Umbilical cord (tissue), 2 donors: ENCODE data around the gene ATXN7L1. TPM values are rescaled to one million over a fixed set of nuclear protein-coding genes. Genes with fewer than 3 reads are reported as not detected.

ENCODE experiments used
- DNase-seq: peaks from one replicate; pipeline ENCODE4 v3.0.0-alpha.2; 2015; ENCODE audit warnings: low spot score
- total RNA-seq: library from RNA; depleted of rRNA; stranded (reverse); fragments of >200 nt; gene quantifications from one replicate; pipeline ENCODE4 v1.2.3, GENCODE V29; 2014; ENCODE audit warnings: low replicate concordance; ENCODE audit not compliant: insufficient read depth

The ATXN7L1 gene
- total RNA-seq, 1 donor from 2014 or later: 4.8 TPM

DNA sequence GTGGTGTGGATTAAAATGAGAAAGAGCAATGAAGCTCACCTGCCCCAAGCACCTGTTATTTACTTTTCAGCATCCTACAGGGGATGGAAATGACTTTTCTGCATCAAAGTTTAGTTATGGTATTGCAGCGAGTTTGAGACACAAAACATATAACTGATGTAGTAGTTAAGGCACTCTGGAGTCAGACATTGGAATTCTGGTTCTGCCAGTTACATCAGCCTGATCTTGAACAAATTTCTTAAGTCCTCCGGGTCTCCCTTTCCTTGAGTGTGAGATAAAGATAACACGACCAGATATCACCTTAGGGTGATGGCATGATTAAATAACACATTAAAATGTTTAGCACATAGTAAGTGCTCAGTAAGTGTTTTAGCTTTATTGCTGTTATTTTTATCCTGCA, 97.4 kb downstream of the ATXN7L1 start:
- DNase-seq: no peak

DNA sequence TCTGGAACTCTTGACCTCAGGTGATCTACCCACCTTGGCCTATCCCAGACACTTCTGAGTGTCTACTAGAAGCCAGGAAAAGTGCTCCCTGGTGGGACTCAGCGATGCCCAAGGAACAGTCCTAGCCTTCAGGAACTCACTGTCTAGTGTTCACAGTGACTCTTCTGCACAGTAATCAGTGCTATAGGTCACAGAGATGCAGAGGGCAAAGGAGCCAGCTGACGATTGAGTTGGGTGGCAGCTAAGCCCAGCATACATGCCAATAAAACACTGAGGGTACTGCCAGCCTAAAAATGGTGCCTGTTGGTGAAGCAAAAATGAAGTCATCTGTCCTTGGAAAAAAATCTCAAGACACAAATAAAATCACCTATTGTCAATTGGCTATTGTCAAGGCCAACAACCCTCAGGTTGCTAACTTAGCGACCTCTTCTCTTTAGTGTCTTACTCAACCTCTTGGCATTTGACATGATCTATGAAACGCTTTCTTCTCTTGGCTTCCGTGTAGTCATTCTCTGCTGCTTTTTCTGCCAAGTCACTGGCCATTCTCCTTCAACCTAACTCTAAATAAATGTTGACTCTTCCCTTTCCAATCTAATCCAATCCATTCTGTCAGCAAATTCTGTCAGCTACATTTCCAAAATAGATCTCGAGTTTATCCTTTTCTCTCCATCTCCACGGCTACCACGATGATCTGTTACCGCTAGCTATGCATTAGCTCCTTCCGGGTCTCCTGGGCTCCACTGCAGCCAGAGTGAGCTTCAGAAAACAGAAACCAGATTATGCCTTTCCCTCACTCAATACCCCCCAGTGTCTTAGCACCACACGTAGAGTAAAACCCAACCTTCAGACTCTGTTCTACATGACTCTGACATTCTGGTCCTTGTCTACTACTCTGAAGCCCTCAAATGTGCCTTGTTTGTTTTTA, 99.2 kb downstream of the ATXN7L1 start:
- no peak for DNase-seq

DNA sequence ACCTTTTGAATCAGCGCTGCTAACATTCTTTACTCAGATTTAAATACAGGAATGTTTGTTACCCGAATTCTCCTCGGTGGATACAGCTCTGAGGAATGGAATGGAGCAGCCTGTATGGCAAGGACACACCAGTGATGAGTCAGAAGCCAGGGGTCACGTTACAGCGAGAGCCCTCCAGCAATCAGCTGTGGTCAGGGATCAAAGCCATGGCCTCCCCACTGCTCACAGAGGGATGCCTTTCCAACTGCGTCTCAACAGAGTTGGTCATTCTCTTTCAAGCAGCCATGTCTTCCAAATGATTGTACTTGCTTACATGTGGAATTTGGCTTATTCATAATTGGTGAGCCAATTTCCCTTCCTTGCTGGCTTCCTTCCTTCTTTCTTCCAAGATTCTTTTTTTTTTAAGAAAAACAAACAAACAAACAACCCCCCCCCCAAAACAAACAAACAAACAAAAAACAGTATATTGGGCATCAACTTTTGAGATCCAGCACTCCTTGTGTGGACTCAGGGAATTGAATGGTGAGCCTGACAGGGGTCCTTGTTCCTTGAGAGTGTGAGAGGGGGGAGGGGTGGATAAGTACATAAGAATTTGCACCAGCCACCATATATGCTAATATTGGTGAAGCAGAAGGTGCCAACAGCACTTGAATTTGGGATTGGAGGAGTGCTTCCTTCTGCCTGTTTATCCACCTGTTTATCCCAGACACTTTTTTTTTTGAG, 100.2 kb downstream of the ATXN7L1 start:
- DNase-seq: peak; percentile 42

DNA sequence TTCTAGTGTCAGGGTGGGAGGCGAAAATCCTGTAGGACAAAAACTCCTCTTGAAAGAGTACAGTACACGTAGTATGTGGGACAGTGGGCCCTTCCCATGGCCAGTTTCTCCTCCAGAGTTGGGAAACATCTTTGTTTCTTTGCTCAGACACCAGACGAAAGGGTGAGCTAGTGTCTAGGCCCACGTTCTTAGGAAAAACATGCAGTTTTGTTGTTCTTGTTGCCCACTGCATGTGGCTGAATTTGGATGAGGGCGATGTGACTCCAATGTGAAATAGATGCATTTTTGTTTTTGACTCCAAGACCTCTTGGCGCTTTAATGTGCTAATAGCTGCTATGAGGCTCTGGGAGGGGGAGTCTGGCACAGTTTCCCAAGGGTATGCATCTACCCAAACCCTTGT, 100.8 kb downstream of the ATXN7L1 start:
- DNase-seq: no peak

DNA sequence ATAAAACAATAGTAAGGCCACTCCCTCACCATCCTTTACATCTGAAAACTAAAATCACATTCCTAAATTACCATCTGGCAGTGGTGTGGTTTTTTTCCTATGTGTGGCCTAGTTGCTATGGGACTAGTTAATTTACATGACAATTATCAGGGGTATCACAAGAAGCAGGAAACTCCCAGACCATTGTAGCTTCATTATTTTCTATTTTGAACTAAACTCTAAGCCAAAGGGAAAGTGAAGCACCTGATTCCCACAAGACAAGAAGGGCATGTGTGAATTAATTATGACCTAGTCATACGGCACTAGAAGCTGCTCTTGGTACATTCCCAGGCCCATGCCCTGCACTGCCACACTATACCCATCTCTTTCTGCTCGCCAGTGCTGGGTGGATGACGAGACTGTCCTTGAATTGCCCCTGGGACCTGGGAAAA, 103.4 kb downstream of the ATXN7L1 start:
- no peak for DNase-seq

DNA sequence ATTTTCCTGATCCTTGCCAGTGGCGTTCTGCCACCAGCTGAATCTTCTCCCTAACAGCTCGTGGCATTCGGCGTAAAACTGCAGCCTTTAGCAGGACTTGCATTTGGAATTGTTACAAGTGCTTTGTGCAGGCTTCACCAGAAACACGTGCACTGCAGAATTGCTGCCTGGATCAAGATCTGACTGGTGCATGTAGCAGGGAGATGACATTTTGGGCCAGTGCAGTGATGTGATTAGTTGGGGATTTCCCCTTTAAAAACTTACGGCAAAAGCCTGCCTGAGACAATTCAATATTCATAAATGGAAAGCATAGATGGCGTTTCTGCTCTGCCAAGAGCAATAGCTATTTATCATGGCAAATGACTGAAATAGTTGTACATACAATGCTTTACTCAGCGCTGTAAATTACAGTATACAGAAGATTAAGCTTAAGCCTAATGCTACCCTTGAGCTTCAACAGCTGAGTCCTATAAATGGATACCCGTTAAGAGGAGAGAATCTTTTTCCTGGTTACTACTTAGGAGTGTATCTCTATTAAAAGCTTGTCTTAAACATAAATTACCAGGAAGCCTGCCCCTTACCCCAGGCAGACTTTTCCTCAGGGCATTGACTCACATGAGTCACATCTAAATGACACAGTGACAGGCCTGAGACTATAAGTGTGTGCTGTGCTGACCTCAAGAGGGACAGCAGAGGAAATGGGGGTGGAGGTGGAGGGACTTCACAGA, 106.3 kb downstream of the ATXN7L1 start:
- DNase-seq: peak; percentile 82

DNA sequence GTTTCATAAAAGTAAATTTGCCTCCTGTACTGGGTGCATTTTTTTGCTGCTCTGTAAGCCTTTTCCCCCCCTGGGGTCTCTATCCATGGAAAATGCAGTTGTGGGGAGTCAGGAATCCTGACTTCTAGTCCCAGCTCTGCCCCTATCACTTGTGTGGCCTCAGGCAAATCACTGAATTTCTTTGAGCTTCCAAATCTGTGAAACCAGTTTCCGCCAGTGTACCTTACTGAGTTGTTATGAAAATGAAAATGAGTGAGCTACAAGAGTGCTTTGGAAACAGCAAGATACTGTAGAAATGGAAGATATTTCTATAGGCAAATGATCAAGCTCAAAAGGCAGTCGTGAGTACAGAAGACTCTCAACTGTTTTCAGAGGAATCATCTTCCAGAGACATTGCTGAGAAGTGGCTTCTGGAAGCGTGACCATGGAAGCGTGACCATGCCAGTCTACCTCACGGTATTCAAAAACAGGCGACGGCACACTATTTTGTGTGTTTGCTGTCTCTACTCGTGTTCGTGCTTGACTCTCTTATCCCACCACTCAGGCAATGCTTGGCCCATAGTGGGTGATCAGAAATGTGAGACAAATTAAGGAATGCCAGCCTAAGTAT, 107.4 kb downstream of the ATXN7L1 start:
- no peak for DNase-seq

DNA sequence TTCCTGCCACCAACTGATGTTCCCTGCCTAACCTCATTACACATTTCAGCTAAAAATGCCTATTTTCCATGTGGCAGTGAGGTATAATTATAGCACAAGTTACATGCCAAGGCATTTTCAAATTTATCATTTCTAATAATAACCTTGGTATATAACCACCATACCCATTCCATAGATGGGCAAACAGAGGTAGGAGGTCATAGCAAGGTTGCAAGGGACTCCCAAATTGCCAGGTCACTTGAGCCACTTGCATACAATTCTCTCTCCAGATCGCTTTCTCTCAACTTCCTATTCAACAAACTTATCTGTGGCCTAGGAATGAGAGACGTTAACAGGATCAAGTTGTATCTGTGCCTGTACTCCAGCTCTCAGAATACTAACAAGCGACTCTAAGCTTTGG, 108.3 kb downstream of the ATXN7L1 start:
- no peak for DNase-seq

DNA sequence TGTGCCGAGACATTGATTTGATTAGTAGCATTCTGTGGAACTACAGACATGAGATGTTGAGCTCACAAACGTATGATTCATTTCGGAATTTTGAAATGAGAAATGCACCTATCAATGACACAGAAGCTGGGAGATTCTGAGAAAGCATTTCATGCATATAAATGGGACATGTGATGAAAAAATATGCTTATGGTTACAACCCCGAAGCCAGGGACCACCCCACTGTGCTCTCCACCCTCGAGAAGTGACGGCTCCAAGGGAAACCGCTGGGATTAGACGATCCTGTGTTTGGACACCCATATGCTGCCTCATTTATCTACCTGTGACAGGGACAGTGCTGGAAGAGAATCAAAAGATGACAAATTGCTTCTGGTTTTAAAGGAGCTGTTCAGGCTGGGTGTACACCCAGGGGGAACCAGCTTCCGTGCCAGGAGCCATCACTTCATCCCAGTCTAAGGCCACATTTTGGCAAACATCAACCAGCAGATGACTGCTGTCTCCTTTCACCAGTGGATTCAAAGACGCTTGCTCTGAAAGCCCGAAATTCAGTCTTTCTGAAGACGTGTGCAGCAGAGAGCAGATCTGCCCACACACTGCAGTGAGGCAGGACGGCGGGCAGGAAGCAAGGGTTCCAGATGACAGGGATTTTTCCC, 109.9 kb downstream of the ATXN7L1 start:
- peak; percentile 38 for DNase-seq

DNA sequence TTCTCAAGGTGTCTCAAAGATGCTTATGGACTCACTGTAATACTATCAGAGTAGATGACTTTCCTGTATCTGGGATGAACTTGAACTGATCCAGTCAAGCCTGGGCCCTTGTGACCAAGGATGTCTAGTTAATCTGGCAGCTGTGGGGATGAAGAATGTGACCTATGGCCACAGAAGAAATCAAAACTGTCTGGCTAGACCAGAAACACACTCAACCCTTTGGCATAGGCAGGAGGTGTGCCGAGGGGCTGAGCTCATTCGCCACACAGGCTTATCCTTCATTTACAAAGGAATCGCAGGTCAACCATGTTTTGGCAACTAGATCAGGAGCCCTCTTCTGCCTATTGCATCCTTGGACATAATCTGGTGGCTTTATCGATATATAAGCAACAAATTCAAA, 110.6 kb downstream of the ATXN7L1 start:
- no peak for DNase-seq

DNA sequence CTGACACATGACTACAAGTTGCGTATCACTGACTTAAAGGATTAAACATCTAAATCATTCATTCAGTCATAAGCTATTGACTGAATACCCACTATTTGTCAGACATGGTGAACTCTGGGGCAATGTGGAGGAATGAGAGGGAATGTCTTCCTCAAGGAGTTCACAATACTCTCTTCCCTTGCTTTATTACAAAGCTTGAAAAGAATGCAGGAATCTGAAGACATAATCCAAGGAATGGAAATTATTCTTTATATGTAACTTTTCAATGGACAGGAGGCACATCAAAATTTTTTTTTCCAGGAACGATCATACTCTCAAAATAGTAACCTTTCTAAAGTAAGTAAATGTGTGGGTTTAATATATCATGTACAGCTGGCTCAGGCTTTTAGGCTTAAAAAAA, 111.9 kb downstream of the ATXN7L1 start:
- DNase-seq: no peak

DNA sequence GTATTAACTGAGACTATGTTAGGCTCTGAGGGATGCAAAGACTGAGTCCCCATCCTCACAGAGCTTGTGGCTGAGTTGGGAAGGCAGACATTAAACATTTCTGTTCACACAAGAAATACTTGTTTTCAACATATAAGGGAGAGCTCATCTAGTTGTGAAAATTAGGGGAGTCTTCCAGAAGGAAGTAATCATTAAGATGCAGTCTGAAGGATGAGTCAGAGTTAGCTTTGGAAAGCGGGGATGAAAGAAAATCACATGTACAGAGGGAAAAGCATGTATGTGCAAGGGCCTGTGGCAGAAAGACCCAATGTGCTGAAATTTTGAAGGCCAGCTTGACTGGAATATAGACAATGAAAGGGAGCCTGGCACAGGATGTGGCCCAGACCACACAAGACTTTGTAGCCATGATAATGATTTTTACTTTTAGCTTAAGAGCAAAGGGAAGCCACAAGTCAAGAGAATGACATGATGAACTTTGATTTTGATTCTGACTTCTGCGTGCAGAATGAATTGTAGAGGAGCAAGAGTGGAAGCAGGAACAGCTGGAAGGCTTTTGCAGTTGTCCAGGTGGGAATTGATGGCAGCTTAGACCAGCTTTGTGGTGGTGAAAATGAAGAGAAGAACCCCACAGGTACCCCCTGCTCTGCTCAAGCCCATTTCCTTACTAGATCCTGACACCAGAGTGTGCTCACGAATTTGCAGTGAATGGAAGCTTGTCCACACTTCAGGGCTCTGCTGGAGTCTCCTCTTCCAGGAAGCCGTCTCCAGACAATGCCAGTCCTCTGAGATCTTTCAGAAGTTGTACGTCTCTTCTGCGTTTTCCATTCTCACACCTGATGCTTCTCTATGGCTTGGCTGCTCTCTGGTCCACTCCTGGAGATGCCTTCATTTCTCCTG, 115.6 kb downstream of the ATXN7L1 start:
- no peak for DNase-seq

DNA sequence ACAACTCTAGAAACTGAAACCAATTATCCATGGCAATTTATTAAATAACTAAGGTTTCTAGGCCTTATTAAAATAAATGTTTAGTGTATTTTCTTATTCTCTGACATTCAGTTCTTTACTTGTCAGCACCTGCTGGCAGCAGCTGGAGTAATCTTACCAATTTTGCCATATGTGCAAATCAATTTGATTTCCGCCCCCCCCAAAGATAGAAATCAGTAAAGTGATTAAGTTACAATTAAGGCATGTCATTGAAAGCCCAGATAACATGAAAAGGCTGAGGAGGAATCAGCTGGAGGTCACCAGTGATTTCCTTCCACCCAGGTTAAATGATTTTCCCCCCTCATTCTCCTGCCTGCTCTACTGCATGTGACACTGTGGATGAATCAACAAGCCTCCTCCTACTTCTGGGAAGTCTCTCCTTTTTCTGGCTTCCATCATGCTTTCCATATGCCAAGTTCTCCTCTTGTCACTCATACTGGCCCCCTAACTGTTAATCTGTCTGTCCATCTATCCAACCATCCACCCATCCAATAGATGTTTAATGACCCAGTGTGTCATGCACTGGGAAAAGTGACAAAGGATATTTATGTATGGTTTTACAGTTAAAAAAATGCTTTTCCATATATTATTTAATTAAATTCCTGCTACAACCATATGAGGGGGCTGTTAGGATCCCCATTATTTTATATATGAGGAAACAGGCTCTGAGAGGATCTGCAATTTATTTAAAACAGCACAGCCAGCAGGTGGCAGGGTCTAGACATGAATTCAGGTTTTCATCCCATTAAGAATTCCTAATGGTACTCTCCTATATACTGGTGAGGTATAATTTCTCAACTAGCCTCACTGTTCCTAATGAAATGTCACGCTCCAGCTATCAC, 116.5 kb downstream of the ATXN7L1 start:
- peak; percentile 60 for DNase-seq

DNA sequence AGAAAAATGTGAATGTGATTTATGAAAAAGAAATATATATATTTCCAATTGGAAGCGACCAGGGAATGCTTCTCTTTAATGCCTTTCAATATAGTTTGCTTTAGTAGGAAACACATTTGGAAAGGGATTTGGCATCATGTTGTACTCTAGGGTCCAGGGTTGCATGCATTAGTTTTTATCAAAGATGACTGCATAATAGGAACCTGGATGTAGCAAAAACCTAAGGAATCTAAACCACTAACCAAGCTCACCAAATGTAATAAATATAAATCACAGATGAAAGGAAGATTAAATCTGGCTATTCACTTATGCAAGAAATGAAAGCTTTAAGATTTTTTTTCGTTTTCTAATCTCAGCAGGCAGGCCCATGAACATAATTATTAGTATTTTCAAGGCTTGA, 120.0 kb downstream of the ATXN7L1 start:
- DNase-seq: no peak

DNA sequence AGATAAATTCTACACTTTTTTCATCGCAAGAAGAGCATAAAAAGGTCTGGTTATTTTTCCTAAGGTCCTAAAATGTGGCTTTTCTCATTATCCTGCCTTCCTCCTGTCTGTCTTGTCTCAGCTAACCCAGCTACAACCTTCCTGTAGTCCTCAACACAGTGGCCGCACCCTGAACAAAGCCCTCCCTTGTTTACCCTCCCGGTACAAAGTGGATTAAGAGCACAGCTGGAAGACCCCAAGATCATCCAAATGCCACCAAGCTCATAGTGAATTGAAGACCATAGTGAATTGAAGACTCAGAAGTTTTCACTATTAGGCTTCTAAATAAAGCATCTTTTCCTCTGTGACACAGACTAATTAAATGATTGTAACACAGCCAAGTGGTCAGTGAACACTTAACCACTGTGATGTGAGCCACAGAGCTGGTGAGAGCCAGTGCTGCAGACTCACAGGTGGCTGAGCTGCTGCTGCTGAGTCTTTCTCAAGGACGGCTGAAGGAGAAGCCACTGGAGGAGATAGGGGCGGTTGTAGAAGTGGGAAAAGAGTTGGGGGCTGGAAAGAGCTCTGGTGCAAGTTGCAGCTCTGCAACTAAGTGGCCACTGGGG, 123.6 kb downstream of the ATXN7L1 start:
- DNase-seq: no peak

DNA sequence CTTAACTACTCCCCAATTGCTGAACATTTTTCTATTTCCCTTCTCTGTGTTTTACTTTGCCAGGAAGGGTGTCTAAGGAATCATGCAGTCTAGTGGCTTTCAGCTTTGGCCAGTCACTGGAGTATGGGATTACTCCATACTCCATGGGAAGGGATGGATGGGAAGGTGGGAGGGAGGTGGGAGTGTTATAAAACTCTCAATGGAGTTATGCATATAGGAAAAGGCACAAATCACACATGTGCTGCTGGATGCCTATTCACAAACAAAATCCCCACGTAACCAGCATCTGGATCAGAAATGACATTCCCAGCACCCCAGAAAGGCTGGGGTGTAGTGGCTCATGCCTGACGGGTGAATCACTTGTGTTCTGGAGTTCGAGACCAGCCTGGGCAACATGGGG, 125.3 kb downstream of the ATXN7L1 start:
- DNase-seq: no peak

DNA sequence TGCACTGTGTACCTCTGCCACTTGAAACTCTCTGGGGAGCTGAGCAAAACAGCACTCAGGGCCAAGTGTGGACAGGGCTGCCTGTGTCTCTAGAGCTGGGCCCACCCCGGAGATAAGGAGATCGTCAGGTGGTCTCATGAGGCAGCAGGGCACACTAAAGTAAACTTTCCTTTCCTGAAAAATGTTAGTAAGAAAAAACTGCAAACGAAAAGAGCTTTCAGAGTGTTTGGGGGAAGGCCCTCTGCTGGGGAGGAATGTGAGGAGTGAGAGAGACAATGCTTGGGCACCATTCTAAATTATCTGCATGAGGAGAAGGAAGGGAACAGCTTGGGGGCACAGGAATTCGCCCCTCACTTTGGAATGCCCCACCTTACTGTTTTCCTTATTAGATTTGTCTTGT, 127.7 kb downstream of the ATXN7L1 start:
- no peak for DNase-seq

DNA sequence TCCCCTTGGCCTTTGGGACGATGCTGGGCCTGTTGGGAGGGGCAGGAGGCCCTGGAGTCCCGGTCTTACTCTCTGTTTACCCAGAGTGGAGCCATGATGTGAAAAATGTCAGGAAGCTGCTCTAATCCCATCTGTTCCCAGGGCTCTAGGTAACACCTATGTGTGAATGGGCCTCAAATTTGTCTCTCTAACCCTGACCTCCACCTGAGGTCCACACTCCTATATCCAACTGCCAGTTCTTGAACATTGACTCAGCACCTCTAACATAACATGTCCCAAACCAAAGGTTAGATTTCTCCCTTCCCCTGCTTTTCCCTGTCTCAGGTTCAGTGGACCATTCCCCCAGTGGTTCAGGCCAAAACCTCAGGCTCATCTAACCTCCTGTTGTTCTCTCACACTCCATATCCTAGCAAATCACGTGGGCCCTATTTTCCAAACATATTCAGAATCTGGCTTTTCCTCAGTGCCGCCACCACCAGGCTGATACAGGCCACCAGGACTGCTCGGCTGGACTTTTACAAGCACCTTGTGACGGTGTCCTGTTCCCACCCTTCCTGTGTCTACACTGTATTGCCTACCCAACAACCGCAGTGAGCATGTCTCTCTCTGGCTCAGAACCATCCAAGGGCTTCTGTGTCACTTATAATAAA, 130.6 kb downstream of the ATXN7L1 start:
- DNase-seq: no peak
